NCI-H2196 treated with DMSO at 0.1 percent for 48 hours (cell line): ENCODE data around the gene FBXW10.
"Not testable (repeated sequence)": the region's sequence is repeated elsewhere in the genome, so short reads cannot be mapped to it uniquely, and the experiment has no call there.

Experiments
- DNase-seq: peaks from one replicate; lab custom pipeline; 2025; ENCODE audit not compliant: unreplicated experiment; lab: John Stamatoyannopoulos, UW

Gene FBXW10

GRCh38 chr17:18743699-18744421, at the start of gene FBXW10:
Gene FBXW10 (plus strand): TSS chr17:18744054. CDS start chr17:18744245, 191 bp downstream.
- not testable (repeated sequence) for DNase-seq

- DNase-seq = not testable (repeated sequence)
These were observed 48.7 kb upstream of the FBXW10 start for GRCh38 chr17:18695143-18695542.

- not testable (repeated sequence) for DNase-seq
These were observed 45.3 kb upstream of the FBXW10 start for GRCh38 chr17:18698473-18699103.

- DNase-seq = not testable (repeated sequence)
These were observed 37.9 kb upstream of the FBXW10 start for GRCh38 chr17:18705955-18706354.

GRCh38 chr17:18708215-18708614, 35.6 kb upstream of the FBXW10 start:
- not testable (repeated sequence) for DNase-seq

- not testable (repeated sequence) for DNase-seq
These were observed 31.4 kb upstream of the FBXW10 start for GRCh38 chr17:18712354-18712999.

GRCh38 chr17:18718643-18719427, 25.0 kb upstream of the FBXW10 start:
- not testable (repeated sequence) for DNase-seq

GRCh38 chr17:18719428-18720110, 24.3 kb upstream of the FBXW10 start:
- DNase-seq = not testable (repeated sequence)

- not testable (repeated sequence) for DNase-seq
These were observed 21.9 kb upstream of the FBXW10 start for GRCh38 chr17:18721775-18722547.

GRCh38 chr17:18722612-18723011, 21.2 kb upstream of the FBXW10 start:
- DNase-seq = not testable (repeated sequence)

GRCh38 chr17:18723509-18723908, 20.3 kb upstream of the FBXW10 start:
- not testable (repeated sequence) for DNase-seq

GRCh38 chr17:18732438-18732837, 11.4 kb upstream of the FBXW10 start:
- DNase-seq = not testable (repeated sequence)

GRCh38 chr17:18733350-18733749, 10.5 kb upstream of the FBXW10 start:
- not testable (repeated sequence) for DNase-seq

- DNase-seq = not testable (repeated sequence)
These were observed 4.0 kb upstream of the FBXW10 start for GRCh38 chr17:18739616-18740391.

- DNase-seq = not testable (repeated sequence)
These were observed 2.6 kb upstream of the FBXW10 start for GRCh38 chr17:18741228-18741627.

GRCh38 chr17:18744726-18745125, 872 bp downstream of the FBXW10 start:
- not testable (repeated sequence) for DNase-seq

GRCh38 chr17:18746551-18746950, 2.7 kb downstream of the FBXW10 start:
- not testable (repeated sequence) for DNase-seq

GRCh38 chr17:18747501-18747900, 3.6 kb downstream of the FBXW10 start:
- not testable (repeated sequence) for DNase-seq

GRCh38 chr17:18750242-18750641, 6.4 kb downstream of the FBXW10 start:
- not testable (repeated sequence) for DNase-seq
